GM21381 (cell line): ENCODE measurements around the gene LY6G6F.

Source experiments
- ATAC-seq: cut with Tn5 transposase; IDR thresholded peaks from one replicate; pipeline ENCODE4 v1.9.1; 2021; ENCODE audit warnings: mild to moderate bottlenecking, moderate library complexity; ENCODE audit not compliant: unreplicated experiment

The LY6G6F gene

GRCh38 chr6:31737315-31737990 is 30.8 kb downstream of the LY6G6F start:
- no peak for ATAC-seq

GRCh38 chr6:31737991-31738979 is 31.6 kb downstream of the LY6G6F start:
- no peak for ATAC-seq

DNA sequence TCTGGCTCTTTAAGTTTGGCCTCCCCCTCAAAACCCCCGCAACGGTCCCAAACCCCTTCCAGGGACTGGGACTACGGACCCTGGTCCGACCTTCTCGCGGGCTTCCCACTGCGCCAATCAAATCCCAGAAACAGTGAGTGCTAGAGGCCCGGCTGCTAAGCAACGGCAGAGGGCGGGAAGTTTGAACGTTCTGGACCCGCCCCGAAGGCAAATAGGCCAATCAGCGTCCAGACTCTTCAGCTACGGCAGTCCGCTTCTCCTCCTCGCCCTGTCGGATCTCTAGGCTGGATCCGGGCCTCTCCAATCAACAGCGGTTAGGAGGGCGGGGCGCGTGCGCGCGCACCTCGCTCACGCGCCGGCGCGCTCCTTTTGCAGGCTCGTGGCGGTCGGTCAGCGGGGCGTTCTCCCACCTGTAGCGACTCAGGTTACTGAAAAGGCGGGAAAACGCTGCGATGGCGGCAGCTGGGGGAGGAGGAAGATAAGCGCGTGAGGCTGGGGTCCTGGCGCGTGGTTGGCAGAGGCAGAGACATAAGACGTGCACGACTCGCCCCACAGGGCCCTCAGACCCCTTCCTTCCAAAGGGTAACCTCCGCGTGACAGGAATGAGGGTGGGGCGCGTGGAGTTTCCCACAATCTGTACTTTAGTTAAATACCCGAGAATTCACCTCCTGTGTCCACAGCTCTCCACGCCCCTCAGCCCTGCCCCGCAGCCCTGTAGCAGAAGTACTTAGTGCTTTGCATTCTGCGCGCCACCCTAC is 33.2 kb downstream of the LY6G6F start, which contains the start of gene MSH5:
Gene MSH5 (plus strand): TSS at position 367 of the 758 bp plus-strand sequence. CDS start 462 bp downstream, outside the sequence.
- ATAC-seq, result peak; percentile 74

- ATAC-seq, result no peak
Measured at GRCh38 chr6:31740397-31741223, 33.9 kb downstream of the LY6G6F start.

GRCh38 chr6:31741815-31742214 is 35.1 kb downstream of the LY6G6F start:
- no peak for ATAC-seq

GRCh38 chr6:31742894-31743293 is 36.2 kb downstream of the LY6G6F start:
- no peak for ATAC-seq

- ATAC-seq, result no peak
Measured at GRCh38 chr6:31744422-31744821, 37.8 kb downstream of the LY6G6F start.

GRCh38 chr6:31749301-31750036 is 42.8 kb downstream of the LY6G6F start:
- no peak for ATAC-seq

DNA sequence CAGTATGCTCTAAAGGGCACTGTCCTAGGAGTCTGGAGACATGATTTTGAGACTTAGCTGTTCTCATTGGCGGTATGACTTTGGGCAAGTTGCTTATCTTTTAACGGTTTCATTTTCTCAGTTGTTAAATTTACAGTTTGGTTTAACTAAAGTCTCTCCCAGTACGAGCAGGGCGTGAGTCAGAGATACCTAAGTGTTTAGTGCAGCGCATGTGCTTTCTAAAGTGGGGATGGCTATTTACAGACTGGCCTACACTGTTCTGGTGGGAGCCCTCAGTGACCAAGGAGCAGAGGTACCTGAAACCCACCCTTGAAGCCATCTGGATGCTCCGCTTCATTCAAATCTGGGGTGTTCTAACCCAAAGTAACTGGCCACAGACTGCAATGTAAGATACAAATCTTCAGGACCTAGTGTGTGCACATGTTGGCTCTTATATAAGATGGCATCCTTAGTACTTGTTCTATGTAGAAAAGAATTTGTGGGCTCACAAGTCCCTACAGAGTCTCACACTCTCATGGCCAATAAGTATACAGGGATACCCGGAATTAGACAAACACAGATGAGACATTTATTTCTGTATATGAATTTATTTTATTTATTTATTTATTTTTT is 43.9 kb downstream of the LY6G6F start:
- ATAC-seq, result no peak

DNA sequence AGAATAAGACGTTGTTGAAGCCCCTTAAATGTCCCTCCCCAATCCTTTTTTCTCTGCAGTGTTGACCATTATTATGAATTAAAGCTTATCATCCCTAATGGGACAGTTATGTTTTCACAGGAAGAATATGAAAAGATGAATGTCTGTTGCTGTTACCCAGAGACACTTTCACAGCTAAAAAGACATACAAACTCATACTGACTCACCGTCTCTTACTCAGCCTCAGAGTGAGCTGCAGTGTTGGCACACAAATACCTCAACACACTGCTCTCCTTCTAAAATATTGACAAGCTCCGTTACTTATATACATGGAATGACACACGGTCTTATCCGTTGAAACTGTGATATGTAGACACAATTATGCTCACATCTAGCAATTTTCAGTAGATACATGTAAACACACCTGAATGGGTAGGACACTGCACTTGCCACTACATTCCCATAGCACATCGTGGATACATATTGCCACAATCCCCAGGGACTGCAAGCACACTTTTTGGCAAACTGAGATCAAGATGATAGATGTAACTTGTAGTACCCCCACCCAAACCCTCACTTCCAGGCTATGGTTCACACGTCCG is 46.2 kb downstream of the LY6G6F start:
- no peak for ATAC-seq

- ATAC-seq, result no peak
Measured at GRCh38 chr6:31758281-31758680, 51.6 kb downstream of the LY6G6F start.
